ENCODE results near the gene VAV1.
"Not testable (repeated sequence)": the region's sequence is repeated elsewhere in the genome, so short reads cannot be mapped to it uniquely, and the experiment has no call there.

The VAV1 gene

DNA sequence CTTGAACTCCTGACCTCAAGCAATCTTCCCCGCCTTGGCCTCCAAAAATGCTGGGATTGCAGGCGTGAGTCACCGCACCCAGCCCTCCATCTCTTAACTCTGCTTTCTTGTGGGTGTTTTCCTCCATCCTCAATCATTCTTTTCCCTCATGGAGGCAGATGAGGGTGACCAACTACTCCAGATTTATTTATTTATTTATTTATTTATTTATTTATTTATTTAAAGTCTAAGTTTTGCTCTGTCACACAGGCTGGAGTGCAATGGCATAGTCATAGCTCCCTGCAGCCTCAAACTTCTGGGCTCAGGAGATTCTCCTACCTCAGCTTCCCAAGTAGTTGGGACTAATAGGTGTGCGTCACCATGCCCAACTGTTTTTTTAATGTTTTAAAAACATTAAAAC is 14.9 kb downstream of the VAV1 start:
- DNase-seq (ENCODE audit: low spot score in 2 of 2): no peak
- ATAC-seq: no peak
- no peaks in the 10 kb centered on the region for H3K9me3 Mint-ChIP-seq
- H3K36me3 Mint-ChIP-seq: peaks cover 74% of the 10 kb centered on the region
- H3K4me1 Mint-ChIP-seq: peaks cover 50% of the 10 kb centered on the region
- no peak overlapping the region for H3K4me3 Mint-ChIP-seq
- H3K27ac Mint-ChIP-seq: no peak overlapping the region

DNA sequence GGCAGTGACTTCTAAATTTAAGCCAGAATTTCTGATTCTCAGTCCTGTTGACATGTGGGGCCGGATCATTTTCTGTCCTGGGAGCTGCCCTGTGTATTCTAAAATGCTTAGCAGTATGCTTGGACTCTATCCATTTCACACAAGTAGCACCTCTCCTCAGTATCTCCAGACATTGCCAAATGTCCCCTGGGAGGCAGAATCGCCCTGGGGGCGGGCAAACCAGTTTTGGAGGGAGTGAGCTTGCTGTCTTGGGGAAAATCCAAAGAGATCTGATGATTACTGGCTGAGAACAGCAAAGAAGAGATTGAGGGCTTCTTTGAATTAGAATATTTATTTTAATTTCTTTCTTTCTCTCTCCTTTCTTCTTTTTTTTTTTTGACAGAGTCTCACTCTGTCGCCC is 16.4 kb downstream of the VAV1 start:
- H3K4me3 Mint-ChIP-seq: no peak overlapping the region
- peak overlapping the region; percentile 67 for H3K27ac Mint-ChIP-seq
- peaks cover 70% of the 10 kb centered on the region for H3K36me3 Mint-ChIP-seq
- DNase-seq (ENCODE audit: low spot score in 2 of 2) (no peak), ATAC-seq (no peak)
- peaks cover 55% of the 10 kb centered on the region for H3K4me1 Mint-ChIP-seq
- H3K9me3 Mint-ChIP-seq: no peaks in the 10 kb centered on the region

DNA sequence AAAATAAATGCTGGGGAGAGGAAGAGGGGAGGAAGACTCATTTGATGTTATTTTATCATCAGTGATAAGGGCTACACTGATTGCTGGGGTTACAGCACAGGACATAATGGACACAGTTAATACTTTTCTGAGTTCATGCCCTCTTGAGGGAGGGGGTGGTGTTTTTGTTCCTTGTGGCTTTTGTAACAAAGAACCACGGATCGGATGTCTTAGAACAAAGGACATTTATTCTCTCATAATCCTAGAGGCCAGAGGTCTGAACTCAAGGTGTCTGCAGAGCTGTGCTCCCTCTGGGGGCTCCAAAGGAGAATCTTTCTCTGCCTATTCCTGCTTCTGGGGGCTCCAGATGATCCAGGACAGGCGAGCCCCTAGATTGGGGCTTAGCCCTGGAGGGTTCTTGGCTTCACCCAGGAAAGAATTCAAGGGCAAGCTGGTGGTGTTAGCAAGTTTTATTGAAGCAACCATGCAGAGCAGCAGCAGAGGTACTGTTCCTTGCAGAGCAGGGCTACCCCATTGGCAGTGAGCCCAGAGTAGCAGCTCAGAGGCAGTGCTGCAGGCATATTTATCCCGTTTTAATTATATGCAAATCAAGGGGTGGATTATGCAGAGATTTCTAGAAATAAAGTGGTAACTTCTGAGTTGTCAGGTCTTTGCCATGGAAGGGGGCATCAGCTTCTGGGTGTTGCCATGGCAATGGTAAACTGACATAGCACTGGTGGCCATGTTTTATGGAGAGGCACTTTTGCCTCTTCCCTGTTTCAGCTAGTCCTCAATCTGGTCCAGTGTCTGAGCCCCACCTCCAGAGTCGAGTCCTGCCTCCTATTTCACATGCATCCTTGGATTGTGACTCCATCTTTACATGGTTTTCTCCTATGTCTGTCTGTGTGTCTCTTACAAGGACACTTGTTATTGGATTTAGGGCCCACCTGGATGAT is 18.0 kb downstream of the VAV1 start:
- peak overlapping the region; percentile 67 for H3K27ac Mint-ChIP-seq
- peaks cover 60% of the 10 kb centered on the region for H3K36me3 Mint-ChIP-seq
- H3K9me3 Mint-ChIP-seq: peaks cover 4% of the 10 kb centered on the region
- DNase-seq (ENCODE audit: low spot score in 2 of 2) (no peak), ATAC-seq (no peak)
- H3K4me1 Mint-ChIP-seq: peaks cover 63% of the 10 kb centered on the region
- no peak overlapping the region for H3K4me3 Mint-ChIP-seq

DNA sequence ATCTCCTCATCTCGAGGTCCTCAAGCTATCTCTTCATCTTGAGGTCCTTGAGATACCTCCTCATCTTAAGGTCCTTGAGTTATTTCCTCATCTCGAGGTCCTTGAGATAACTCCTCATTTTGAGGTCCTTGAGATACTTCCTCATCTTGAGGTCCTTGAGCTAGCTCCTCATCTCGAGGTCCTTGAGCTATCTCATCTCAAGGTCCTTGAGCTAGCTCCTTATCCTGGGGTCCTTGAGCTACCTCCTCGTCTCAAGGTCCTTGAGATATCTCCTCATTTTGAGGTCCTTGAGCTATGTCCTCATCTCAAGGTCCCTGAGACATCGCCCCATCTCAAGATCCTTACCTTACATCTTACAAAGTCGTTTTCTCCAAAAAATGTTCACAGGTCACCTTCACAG is 18.7 kb downstream of the VAV1 start:
- ATAC-seq (no peak), DNase-seq (ENCODE audit: low spot score in 2 of 2) (no peak)
- Mint-ChIP-seq H3K4me1 (peaks cover 65% of the 10 kb centered on the region), H3K4me3 (no peak overlapping the region), H3K27ac (peak overlapping the region; percentile 86), H3K9me3 (peaks cover 4% of the 10 kb centered on the region), H3K36me3 (peaks cover 57% of the 10 kb centered on the region)

DNA sequence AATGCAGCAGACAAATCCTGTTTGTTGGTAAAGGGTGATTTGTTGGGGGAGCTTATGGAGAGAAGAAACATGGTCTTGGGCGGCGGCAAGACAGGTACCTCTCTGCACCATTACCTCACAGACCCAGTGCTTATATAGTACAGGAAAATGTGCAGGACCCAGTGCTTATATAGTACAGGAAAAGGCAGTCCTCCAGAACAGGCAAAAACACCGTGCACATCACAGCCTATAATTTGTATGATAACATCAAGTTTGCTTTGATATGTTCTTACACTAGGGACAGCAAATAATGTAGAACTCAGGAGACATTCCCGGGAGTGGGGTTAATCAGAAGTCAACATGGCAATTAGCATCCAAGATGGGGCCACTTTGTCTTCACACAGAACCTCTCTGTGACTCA is 20.9 kb downstream of the VAV1 start:
- DNase-seq (ENCODE audit: low spot score in 2 of 2) (no peak), ATAC-seq (no peak)
- H3K4me3 Mint-ChIP-seq: no peak overlapping the region
- H3K36me3 Mint-ChIP-seq: peaks cover 44% of the 10 kb centered on the region
- peaks cover 4% of the 10 kb centered on the region for H3K9me3 Mint-ChIP-seq
- H3K27ac Mint-ChIP-seq: peak overlapping the region; percentile 86
- peaks cover 75% of the 10 kb centered on the region for H3K4me1 Mint-ChIP-seq

DNA sequence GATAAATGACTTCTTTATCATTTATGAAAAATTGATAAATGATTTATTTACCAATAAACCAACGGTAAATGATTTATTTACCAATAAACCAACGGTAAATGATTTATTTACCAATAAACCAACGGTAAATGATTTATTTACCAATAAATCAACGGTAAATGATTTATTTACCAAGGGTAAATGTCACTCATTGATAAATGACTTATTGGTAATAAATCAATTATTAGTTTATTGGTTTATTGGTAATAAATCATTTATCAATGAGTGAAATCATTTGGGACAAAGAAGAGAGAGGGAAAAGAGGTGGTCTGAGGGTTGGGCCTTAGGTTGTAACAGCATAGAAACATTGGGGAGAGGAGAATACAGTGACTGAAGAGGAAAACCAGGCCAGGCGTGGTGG is 21.5 kb downstream of the VAV1 start:
- DNase-seq (ENCODE audit: low spot score in 2 of 2): no peak
- Mint-ChIP-seq H3K4me1 (peaks cover 73% of the 10 kb centered on the region), H3K9me3 (peaks cover 4% of the 10 kb centered on the region), H3K27ac (peak overlapping the region; percentile 27), H3K4me3 (no peak overlapping the region), H3K36me3 (peaks cover 41% of the 10 kb centered on the region)
- ATAC-seq: no peak

DNA sequence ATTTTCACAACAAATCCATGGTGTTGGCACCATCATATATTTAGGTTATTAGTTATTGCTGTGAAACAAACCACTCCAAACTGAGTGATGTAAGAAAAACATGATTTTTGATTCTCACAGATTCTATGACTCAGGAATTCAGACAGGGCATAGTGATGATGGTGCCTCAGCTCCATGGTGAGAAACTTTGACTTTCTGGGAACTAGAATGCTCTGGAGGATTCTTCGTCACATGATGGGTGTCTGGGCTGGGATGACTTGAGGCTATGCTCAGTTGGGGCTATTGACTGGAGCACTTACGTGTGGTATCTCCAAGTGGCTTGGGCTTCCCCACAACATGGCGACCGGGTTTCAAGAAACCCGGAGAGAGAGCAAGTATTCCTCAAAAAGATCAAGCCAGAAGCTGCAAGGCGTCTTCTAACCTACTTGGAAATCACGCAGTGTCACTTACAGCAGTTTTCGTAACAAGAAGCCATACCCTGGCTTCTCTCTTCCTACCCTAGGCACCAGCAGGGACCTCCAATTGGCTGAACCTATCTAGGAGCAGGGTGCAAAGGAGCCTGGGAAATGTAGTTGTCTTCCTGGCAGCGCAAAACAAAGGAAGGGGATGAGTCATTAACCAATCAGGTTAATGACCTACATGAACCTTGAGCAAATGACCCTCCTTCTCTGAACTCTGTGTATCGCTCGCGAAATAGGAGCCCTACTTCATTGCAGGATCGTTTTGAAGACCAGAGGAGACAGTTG is 22.4 kb downstream of the VAV1 start:
- DNase-seq (ENCODE audit: low spot score in 2 of 2) (no peak), ATAC-seq (no peak)
- Mint-ChIP-seq H3K4me1 (peaks cover 75% of the 10 kb centered on the region), H3K9me3 (peaks cover 4% of the 10 kb centered on the region), H3K27ac (peak overlapping the region; percentile 27), H3K36me3 (peaks cover 41% of the 10 kb centered on the region), H3K4me3 (no peak overlapping the region)

DNA sequence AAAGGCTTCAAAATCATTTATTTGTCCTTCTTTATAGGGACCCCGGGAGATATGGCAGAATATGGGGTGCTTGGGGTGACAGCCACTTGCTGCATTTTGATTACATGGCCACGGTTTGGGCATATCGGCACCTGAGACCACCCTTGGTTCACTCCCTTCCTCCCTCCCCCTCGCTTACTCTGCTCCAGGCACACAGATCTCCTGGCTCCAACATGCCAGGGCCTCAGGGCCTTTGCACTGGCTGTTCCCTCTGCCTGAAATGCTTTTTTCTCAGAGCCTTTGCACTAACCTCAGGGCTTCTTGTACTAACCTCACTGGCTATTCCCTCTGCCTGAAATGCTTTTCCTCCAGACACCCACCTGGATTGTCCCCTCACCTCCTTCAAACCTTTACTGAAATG is 23.8 kb downstream of the VAV1 start:
- Mint-ChIP-seq H3K4me3 (no peak overlapping the region), H3K36me3 (peaks cover 50% of the 10 kb centered on the region), H3K9me3 (peaks cover 4% of the 10 kb centered on the region), H3K4me1 (peaks cover 82% of the 10 kb centered on the region), H3K27ac (no peak overlapping the region)
- DNase-seq (ENCODE audit: low spot score in 2 of 2) (no peak), ATAC-seq (no peak)

DNA sequence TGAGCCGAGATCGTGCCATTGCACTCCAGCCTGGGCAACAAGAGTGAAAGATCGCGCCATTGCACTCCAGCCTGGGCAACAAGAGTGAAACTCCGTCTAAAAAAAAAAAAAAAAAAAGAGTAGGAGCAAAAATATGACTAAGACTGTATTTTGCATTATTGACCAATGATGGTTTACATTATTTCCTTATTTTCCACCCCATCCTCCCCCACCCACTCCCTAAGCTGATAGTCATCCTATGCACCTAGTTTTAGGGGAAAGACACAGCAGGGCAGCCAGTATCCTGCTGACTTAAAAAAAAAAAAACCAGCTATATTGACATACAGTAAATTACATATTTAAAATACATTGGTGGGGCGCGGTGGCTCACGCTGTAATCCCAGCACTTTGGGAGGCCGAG is 25.1 kb downstream of the VAV1 start:
- H3K9me3 Mint-ChIP-seq: peaks cover 4% of the 10 kb centered on the region
- DNase-seq (ENCODE audit: low spot score in 2 of 2) (no peak), ATAC-seq (no peak)
- H3K36me3 Mint-ChIP-seq: peaks cover 64% of the 10 kb centered on the region
- peaks cover 82% of the 10 kb centered on the region for H3K4me1 Mint-ChIP-seq
- no peak overlapping the region for H3K27ac Mint-ChIP-seq
- H3K4me3 Mint-ChIP-seq: no peak overlapping the region

DNA sequence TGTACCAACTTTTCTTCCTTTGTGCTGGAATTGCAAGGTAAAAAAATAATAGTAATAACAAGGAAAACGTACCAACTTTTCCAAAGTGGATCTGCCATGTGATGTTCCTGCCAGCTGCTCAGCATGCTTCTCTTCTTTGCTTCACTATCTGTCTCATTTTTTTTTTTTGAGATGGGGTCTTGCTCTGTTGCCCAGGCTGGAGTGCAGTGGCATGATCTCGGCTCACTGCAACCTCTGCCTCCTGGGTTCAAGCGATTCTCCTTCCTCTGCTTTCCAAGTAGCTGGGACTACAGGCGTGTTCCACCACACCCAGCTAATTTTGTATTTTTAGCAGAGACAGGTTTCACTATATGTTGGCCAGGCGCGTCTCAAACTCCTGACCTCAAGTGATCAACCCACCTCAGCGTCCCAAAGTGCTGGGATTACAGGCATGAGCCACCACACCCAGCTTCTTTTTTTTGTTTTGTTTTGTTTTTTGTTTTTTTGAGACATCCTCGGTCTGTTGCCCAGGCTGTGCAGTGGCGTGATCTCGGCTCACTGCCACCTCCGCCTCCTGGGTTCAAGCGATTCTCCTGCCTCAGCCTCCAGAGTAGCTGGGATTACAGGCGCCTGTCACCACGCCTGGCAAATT is 27.8 kb downstream of the VAV1 start:
- H3K9me3 Mint-ChIP-seq, ATAC-seq: not testable (repeated sequence)
- Mint-ChIP-seq H3K4me1 (peaks cover 79% of the 10 kb centered on the region), H3K36me3 (peaks cover 55% of the 10 kb centered on the region), H3K27ac (peak overlapping the region; percentile 95), H3K4me3 (peak overlapping the region; percentile 86)
- DNase-seq (ENCODE audit: low spot score in 2 of 2): peak in 1 of 2 donors; percentile 51

DNA sequence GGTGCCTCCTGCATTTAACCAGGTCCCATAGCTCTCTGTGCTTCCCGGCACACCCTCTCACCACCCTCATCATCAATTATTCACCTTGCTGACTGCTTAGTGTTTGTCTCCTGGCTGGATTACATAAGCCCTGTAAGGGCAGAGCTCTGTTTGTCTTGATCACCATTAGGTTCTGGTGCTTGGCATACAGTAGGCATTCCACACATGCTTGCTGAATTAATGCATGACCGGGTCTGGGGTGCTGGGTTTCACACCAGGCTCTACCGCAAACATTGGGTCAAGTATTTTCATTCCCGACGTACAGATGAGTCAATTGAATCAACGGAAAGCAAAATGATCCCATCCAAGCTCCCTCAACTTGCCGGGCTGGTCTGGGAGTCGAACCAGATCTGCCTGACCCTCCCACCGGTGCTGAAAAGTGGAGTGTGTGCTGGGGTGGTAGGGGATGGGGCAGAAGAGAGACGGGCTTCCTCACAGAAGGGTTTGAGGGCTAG is 28.5 kb downstream of the VAV1 start:
- H3K27ac Mint-ChIP-seq: peak overlapping the region; percentile 95
- ATAC-seq (peak; percentile 34), DNase-seq (ENCODE audit: low spot score in 2 of 2) (no peak)
- peaks cover 72% of the 10 kb centered on the region for H3K4me1 Mint-ChIP-seq
- H3K36me3 Mint-ChIP-seq: peaks cover 52% of the 10 kb centered on the region
- no peaks in the 10 kb centered on the region for H3K9me3 Mint-ChIP-seq
- H3K4me3 Mint-ChIP-seq: peak overlapping the region; percentile 86

DNA sequence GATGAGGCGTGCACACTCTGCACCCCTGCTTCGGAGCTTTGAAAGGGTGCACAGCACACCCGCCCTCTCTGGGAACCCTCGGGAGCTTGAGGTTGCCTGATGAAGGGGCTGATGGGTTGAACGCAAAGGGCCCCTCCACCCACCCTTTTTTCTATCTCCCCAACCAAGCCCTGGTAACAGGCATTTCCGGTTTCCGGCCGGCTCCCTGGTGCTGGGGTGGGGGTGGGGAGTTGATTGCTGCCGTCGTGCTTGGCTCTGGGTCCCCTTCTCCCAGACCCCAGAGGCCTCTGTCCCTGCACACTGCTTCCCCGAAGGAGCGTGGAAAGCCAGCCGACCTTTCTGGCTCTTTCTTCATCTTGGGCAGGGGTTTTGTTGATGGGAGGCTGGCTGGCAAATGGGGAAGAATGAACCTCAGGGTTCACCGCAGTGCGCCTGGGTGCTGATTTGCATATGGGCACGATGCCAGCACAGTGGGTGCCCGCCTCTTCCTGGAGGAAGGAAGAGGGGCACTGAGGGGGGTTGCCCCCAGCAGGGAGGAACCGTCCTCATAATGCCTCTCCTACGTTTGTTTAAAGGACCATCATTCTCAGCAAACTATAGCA is 29.1 kb downstream of the VAV1 start:
- peak; percentile 51 to 90 for DNase-seq (ENCODE audit: low spot score in 2 of 2)
- peaks cover 52% of the 10 kb centered on the region for H3K36me3 Mint-ChIP-seq
- peaks cover 70% of the 10 kb centered on the region for H3K4me1 Mint-ChIP-seq
- peak; percentile 80 for ATAC-seq
- peak overlapping the region; percentile 86 for H3K4me3 Mint-ChIP-seq
- peak overlapping the region; percentile 95 for H3K27ac Mint-ChIP-seq
- no peaks in the 10 kb centered on the region for H3K9me3 Mint-ChIP-seq

DNA sequence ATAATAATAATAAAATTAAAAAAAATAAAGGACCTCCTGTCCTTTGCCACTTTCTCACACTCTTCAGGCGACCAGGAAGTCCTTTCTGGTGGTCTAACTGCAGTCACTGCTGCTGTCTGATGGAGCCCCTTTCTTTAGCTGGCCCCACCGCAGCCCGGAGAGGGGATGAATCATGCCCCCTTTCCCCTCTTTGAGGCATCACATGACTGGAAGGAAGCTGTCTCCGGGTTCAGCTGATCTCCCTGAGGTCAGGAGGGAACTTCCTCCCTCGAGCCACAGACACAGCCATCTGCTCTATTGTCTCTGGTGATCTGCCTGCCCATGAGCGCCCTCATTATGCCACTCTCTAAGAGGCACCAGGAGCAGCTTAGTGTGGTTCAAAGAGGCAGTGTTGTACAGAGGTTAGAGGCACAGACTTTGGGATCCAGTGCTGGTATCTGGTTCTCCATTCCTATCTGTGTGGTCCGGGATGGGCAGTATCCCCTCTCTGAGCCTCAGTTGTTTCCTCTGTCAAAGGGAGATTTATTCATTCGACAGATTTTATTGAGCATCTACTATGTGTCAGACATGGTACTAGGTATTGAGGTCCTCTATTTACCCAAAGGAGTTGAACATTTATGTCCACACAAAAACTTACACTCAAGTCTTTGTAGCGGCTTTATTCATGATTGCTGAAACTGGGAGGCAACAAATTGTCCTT is 30.0 kb downstream of the VAV1 start:
- DNase-seq (ENCODE audit: low spot score in 2 of 2): peak; percentile 62 to 91
- peaks cover 72% of the 10 kb centered on the region for H3K4me1 Mint-ChIP-seq

DNA sequence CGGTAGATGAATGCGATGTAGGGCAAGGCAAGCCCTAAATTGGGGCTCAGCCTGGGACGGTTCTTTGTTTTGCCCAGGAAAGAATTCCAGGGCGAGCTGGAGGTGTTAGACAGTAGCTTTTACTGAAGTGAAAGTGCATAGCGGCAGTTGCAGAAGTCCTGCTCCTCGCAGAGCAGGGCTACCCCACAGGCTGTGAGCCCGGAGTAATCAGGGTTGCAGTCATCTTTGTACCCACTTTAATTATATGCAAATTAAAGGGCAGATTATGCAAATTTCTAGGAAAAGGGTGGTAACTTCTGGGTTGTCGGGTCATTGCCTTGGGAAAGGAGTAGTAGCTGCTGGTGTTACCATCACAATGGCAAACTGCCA is 30.5 kb downstream of the VAV1 start:
- Mint-ChIP-seq H3K9me3 (no peaks in the 10 kb centered on the region), H3K36me3 (peaks cover 53% of the 10 kb centered on the region)
- ATAC-seq: no peak

More for the DNA sequence above, 30.0 kb downstream of the VAV1 start:
- H3K36me3 Mint-ChIP-seq: peaks cover 53% of the 10 kb centered on the region
- H3K9me3 Mint-ChIP-seq: no peaks in the 10 kb centered on the region
- H3K4me3 Mint-ChIP-seq: peak overlapping the region; percentile 86
- peak; percentile 87 for ATAC-seq
- H3K27ac Mint-ChIP-seq: peak overlapping the region; percentile 95

More for the DNA sequence above, 30.5 kb downstream of the VAV1 start:
- Mint-ChIP-seq H3K27ac (peak overlapping the region; percentile 95), H3K4me1 (peaks cover 67% of the 10 kb centered on the region), H3K4me3 (peak overlapping the region; percentile 86)
- peak in 1 of 2 donors; percentile 53 for DNase-seq (ENCODE audit: low spot score in 2 of 2)
